SH-SY5Y (cell line): Measurements from ENCODE around the gene NCOA4.

ENCODE experiments used
- GATA2 ChIP-seq: IDR thresholded peaks from 2 replicates; pipeline ENCODE4 v1.6.1; 2011; ENCODE audit warnings: mild to moderate bottlenecking, low read depth, low read length
- GATA3 ChIP-seq: IDR thresholded peaks from 2 replicates; pipeline ENCODE4 v1.6.1; 2011; ENCODE audit warnings: low read depth, mild to moderate bottlenecking, low read length, moderate library complexity

- TF ChIP-seq GATA2 (no peak), GATA3 (no peak)
Measured at GRCh38 chr10:46069771-46070463, 39.5 kb upstream of the NCOA4 start.
